GM21515 (cell line): ENCODE results near the gene SMCO1.
"Not testable (repeated sequence)": the region's sequence is repeated elsewhere in the genome, so short reads cannot be mapped to it uniquely, and the experiment has no call there.

Source experiments
- ATAC-seq: cut with Tn5 transposase; IDR thresholded peaks from one replicate; pipeline ENCODE4 v1.9.1; 2021; ENCODE audit not compliant: unreplicated experiment

SMCO1 gene

GRCh38 chr3:196514913-196515621, at the start of gene SMCO1:
Gene SMCO1, minus strand, starts transcription at chr3:196515346. Its CDS starts 137 bp downstream, at chr3:196515209.
- ATAC-seq, result no peak

- ATAC-seq, result no peak
Measured at GRCh38 chr3:196563721-196564225, 48.6 kb upstream of the SMCO1 start.

GRCh38 chr3:196559826-196560225, 44.7 kb upstream of the SMCO1 start:
- ATAC-seq, result no peak

GRCh38 chr3:196558476-196558875, 43.3 kb upstream of the SMCO1 start:
- no peak for ATAC-seq

GRCh38 chr3:196557236-196557635, 42.1 kb upstream of the SMCO1 start:
- no peak for ATAC-seq

GRCh38 chr3:196555295-196555694, 40.1 kb upstream of the SMCO1 start:
- ATAC-seq, result no peak

- ATAC-seq, result no peak
Measured at GRCh38 chr3:196554205-196554604, 39.1 kb upstream of the SMCO1 start.

GRCh38 chr3:196553551-196553950, 38.4 kb upstream of the SMCO1 start:
- no peak for ATAC-seq

GRCh38 chr3:196552253-196552652, 37.1 kb upstream of the SMCO1 start:
- no peak for ATAC-seq

GRCh38 chr3:196550172-196550571, 35.0 kb upstream of the SMCO1 start:
- ATAC-seq, result not testable (repeated sequence)

GRCh38 chr3:196549312-196549711, 34.2 kb upstream of the SMCO1 start:
- ATAC-seq, result not testable (repeated sequence)

GRCh38 chr3:196547067-196547466, 31.9 kb upstream of the SMCO1 start:
- no peak for ATAC-seq

GRCh38 chr3:196546537-196546936, 31.4 kb upstream of the SMCO1 start:
- ATAC-seq, result no peak

GRCh38 chr3:196544491-196544992, 29.4 kb upstream of the SMCO1 start:
- ATAC-seq, result no peak

GRCh38 chr3:196541684-196542445, 26.7 kb upstream of the SMCO1 start:
- ATAC-seq, result no peak

- ATAC-seq, result no peak
Measured at GRCh38 chr3:196537319-196537984, 22.3 kb upstream of the SMCO1 start.

GRCh38 chr3:196533260-196533681, 18.1 kb upstream of the SMCO1 start:
- ATAC-seq, result no peak

GRCh38 chr3:196531418-196531817, 16.3 kb upstream of the SMCO1 start:
- ATAC-seq, result no peak

- peak; percentile 74 for ATAC-seq
Measured at GRCh38 chr3:196528639-196529233, 13.6 kb upstream of the SMCO1 start.

GRCh38 chr3:196525141-196525540, 10.0 kb upstream of the SMCO1 start:
- ATAC-seq, result no peak

- no peak for ATAC-seq
Measured at GRCh38 chr3:196524527-196524926, 9.4 kb upstream of the SMCO1 start.
